ENCODE results near the gene HFM1.

- TF ChIP-seq CTCF (conservative IDR thresholded peaks at IDR 0.05; ENCODE audit: low read length), result no peak
- TF ChIP-seq EZH2phosphoT487 (IDR thresholded peaks at IDR 0.05; ENCODE audit: borderline replicate concordance, low read depth, low read length), result no peak
Measured at GRCh38 chr1:91303165-91303564, 101.5 kb downstream of the HFM1 start.

Data from OCI-LY7 (cell line).